H1 (cell line): ENCODE data around the gene RASA4B. TPM values are rescaled to one million over a fixed set of nuclear protein-coding genes. Genes with fewer than 3 reads are reported as not detected.

ENCODE experiments used
- CTCF ChIA-PET: fragments of 300-600 bp; sonication (Branson Sonifier 250); formaldehyde crosslinking; loops from one replicate; lab custom pipeline; 2021; ENCODE audit not compliant: partially characterized antibody; lab: Charles Lee
- POLR2A ChIA-PET: fragments of 300-600 bp; sonication (Branson Sonifier 250); formaldehyde crosslinking; loops from one replicate; lab custom pipeline; 2021; ENCODE audit warnings: inconsistent platforms; ENCODE audit not compliant: partially characterized antibody; lab: Charles Lee
- DNase-seq, 2 experiments: peaks; one replicate each; pipeline versions ENCODE4 v3.0.0 to v3.0.0-alpha.2; 2010 to 2022; ENCODE audit warnings: low spot score in 2 of 2, low read depth in 1 of 2, mixed read lengths in 1 of 2
- FAIRE-seq: peaks from 2 replicates; lab custom pipeline; 2011; peaks lifted over from hg19 to GRCh38; lab: Jason Lieb, UNC
- H2AFZ ChIP-seq: 2 replicates; pipeline ENCODE4 v1.8.1; 2012; ENCODE audit warnings: low read length, inconsistent platforms
- H2AK5ac ChIP-seq: 2 replicates; pipeline ENCODE4 v1.6.1; 2013; ENCODE audit warnings: low read depth, low read length
- H2BK120ac ChIP-seq: replicated peaks from 2 replicates; pipeline ENCODE3; 2013; ENCODE audit warnings: low read depth, low read length, inconsistent platforms
- H2BK12ac ChIP-seq: 2 replicates; pipeline ENCODE4 v1.6.1; 2013; ENCODE audit warnings: low read depth, low read length
- H2BK15ac ChIP-seq: 2 replicates; pipeline ENCODE4 v1.6.1; 2013; ENCODE audit warnings: low read length
- H2BK20ac ChIP-seq: 2 replicates; pipeline ENCODE4 v1.6.1; 2013; ENCODE audit warnings: low read length
- H2BK5ac ChIP-seq: 2 replicates; pipeline ENCODE4 v1.6.1; 2013; ENCODE audit warnings: low read depth, low read length
- H3K14ac ChIP-seq: 2 replicates; pipeline ENCODE4 v1.6.1; 2013; ENCODE audit warnings: inconsistent platforms; ENCODE audit not compliant: insufficient read length
- H3K18ac ChIP-seq: 2 replicates; pipeline ENCODE4 v1.6.1; 2013; ENCODE audit warnings: low read length; ENCODE audit errors: extremely low read depth
- H3K23ac ChIP-seq: 2 replicates; pipeline ENCODE4 v1.6.1; 2013; ENCODE audit warnings: inconsistent platforms; ENCODE audit not compliant: insufficient read length
- H3K23me2 ChIP-seq: 2 replicates; pipeline ENCODE4 v1.6.1; 2013; ENCODE audit warnings: low read depth, low read length
- H3K27ac ChIP-seq: 2 replicates; pipeline ENCODE4 v1.6.1; 2011; ENCODE audit warnings: low read depth, low read length, inconsistent platforms
- H3K27me3 ChIP-seq, 4 experiments: replicated peaks in 1 of 4; 1 replicate in 1 of 4; 2 replicates in 3 of 4; pipeline versions ENCODE4 v1.6.1 to v1.8.1; 2011 to 2013; ENCODE audit warnings: low read length in 3 of 4, mild to moderate bottlenecking in 3 of 4, inconsistent platforms in 2 of 4, mixed read lengths in 2 of 4, moderate library complexity in 1 of 4; ENCODE audit not compliant: control insufficient read depth in 3 of 4, insufficient read depth in 3 of 4; ENCODE audit errors: extremely low read depth in 1 of 4
- H3K36me3 ChIP-seq, 4 experiments: 2 replicates each; pipeline versions ENCODE4 v1.6.1 to v1.8.1; 2011 to 2013; ENCODE audit warnings: mild to moderate bottlenecking in 4 of 4, low read length in 3 of 4, moderate library complexity in 2 of 4, control low read depth in 1 of 4, inconsistent platforms in 1 of 4; ENCODE audit not compliant: insufficient read depth in 4 of 4, control insufficient read depth in 2 of 4
- H3K4ac ChIP-seq: replicated peaks from 2 replicates; pipeline ENCODE3; 2013; ENCODE audit warnings: low read length, low read depth, mixed read lengths, inconsistent platforms; ENCODE audit not compliant: insufficient read length
- H3K4me1 ChIP-seq, 4 experiments: replicated peaks in 1 of 4; 1 replicate in 1 of 4; 2 replicates in 3 of 4; pipeline versions ENCODE4 v1.6.1 to v1.8.1; 2011 to 2013; ENCODE audit warnings: low read length in 3 of 4, inconsistent platforms in 2 of 4, mixed read lengths in 1 of 4; ENCODE audit not compliant: insufficient read depth in 4 of 4, control insufficient read depth in 3 of 4
- H3K4me2 ChIP-seq, 2 experiments: 2 replicates each; pipeline versions ENCODE4 v1.6.1 to v1.8.1; 2011 to 2013; ENCODE audit warnings: low read depth in 2 of 2, low read length in 2 of 2, control low read depth in 1 of 2, inconsistent platforms in 1 of 2, mild to moderate bottlenecking in 1 of 2; ENCODE audit not compliant: insufficient read depth in 1 of 2
- H3K4me3 ChIP-seq, 4 experiments: fragments of 200-600, 300-600 bp in 1 of 4; sonication (generic), shearing (Covaris generic), sonication (Bioruptor Twin) in 1 of 4; 2 replicates each; pipeline versions ENCODE4 v1.5.1 to v1.8.1; 2011 to 2016; ENCODE audit warnings: low read length in 4 of 4, low read depth in 3 of 4, control low read depth in 2 of 4, inconsistent platforms in 2 of 4, mild to moderate bottlenecking in 2 of 4, mixed read lengths in 1 of 4, moderate library complexity in 1 of 4; ENCODE audit not compliant: insufficient read depth in 2 of 4; ENCODE audit errors: extremely low read depth in 1 of 4
- H3K56ac ChIP-seq: replicated peaks from 2 replicates; pipeline ENCODE3; 2013; ENCODE audit warnings: low read depth, mild to moderate bottlenecking, mixed read lengths, low read length, inconsistent platforms; ENCODE audit not compliant: insufficient read length
- H3K79me1 ChIP-seq: 2 replicates; pipeline ENCODE4 v1.6.1; 2013; ENCODE audit warnings: low read depth, low read length, control low read depth
- H3K79me2 ChIP-seq, 2 experiments: 2 replicates each; pipeline versions ENCODE4 v1.6.1 to v1.8.1; 2012 to 2013; ENCODE audit warnings: low read length in 2 of 2, mild to moderate bottlenecking in 2 of 2, inconsistent platforms in 1 of 2; ENCODE audit not compliant: insufficient read depth in 2 of 2, control insufficient read depth in 1 of 2
- H3K9ac ChIP-seq, 4 experiments: replicated peaks in 1 of 4; 1 replicate in 1 of 4; 2 replicates in 3 of 4; pipeline versions ENCODE4 v1.6.1 to v1.8.1; 2011 to 2013; ENCODE audit warnings: low read depth in 3 of 4, low read length in 3 of 4, control low read depth in 2 of 4, mild to moderate bottlenecking in 2 of 4, moderate library complexity in 2 of 4, inconsistent platforms in 1 of 4; ENCODE audit errors: extremely low read depth in 1 of 4
- H3K9me3 ChIP-seq, 2 experiments: 2 replicates each; pipeline versions ENCODE4 v1.6.1 to v1.8.1; 2012 to 2013; ENCODE audit warnings: mild to moderate bottlenecking in 2 of 2, moderate library complexity in 2 of 2, control low read depth in 1 of 2, inconsistent platforms in 1 of 2, low read depth in 1 of 2, low read length in 1 of 2, mixed read lengths in 1 of 2; ENCODE audit not compliant: insufficient read depth in 2 of 2
- H4K20me1 ChIP-seq, 2 experiments: replicated peaks in 1 of 2; 2 replicates each; pipeline versions ENCODE3 to v1.8.1; 2011 to 2013; ENCODE audit warnings: inconsistent platforms in 2 of 2, low read length in 2 of 2, mild to moderate bottlenecking in 1 of 2; ENCODE audit not compliant: insufficient read depth in 2 of 2, control insufficient read depth in 1 of 2
- H4K5ac ChIP-seq: 2 replicates; pipeline ENCODE4 v1.6.1; 2013; ENCODE audit warnings: low read length, low read depth, mixed read lengths, inconsistent platforms; ENCODE audit not compliant: insufficient read length
- H4K8ac ChIP-seq: 2 replicates; pipeline ENCODE4 v1.8.0; 2013; ENCODE audit warnings: mild to moderate bottlenecking, moderate library complexity, low read length, inconsistent platforms; ENCODE audit not compliant: insufficient read depth; ENCODE audit errors: extremely low read depth
- H4K91ac ChIP-seq: replicated peaks from 2 replicates; pipeline ENCODE3; 2013; ENCODE audit warnings: low read length, mixed read lengths, inconsistent platforms; ENCODE audit not compliant: insufficient read length
- CHD1 ChIP-seq: IDR thresholded peaks from 2 replicates; pipeline ENCODE4 v1.6.1; 2012; ENCODE audit warnings: low read depth, low read length, improper control_type of control experiment
- EZH2 ChIP-seq: fragments of 200-600 bp; sonication (generic); IDR thresholded peaks from 2 replicates; pipeline ENCODE4 v1.7.1; 2012; ENCODE audit warnings: low read depth, mild to moderate bottlenecking, moderate library complexity, low read length, inconsistent platforms; ENCODE audit not compliant: severe bottlenecking
- HDAC6 ChIP-seq: IDR thresholded peaks from one replicate; pipeline ENCODE4 v1.7.1; 2012; ENCODE audit warnings: low read depth, mild to moderate bottlenecking, inconsistent platforms, low read length, moderate library complexity
- RBBP5 ChIP-seq: IDR thresholded peaks from 2 replicates; pipeline ENCODE4 v1.7.1; 2012; ENCODE audit warnings: low read depth, mild to moderate bottlenecking, inconsistent platforms, low read length, moderate library complexity, borderline replicate concordance
- SAP30 ChIP-seq: fragments of 300-600 bp; sonication (generic); IDR thresholded peaks from 2 replicates; pipeline ENCODE4 v1.7.1; 2012; ENCODE audit warnings: low read length, moderate library complexity, mild to moderate bottlenecking, inconsistent platforms; ENCODE audit not compliant: insufficient read depth, insufficient replicate concordance
- SP2 ChIP-seq: IDR thresholded peaks from 2 replicates; pipeline ENCODE4 v1.6.1; 2012; ENCODE audit warnings: mild to moderate bottlenecking, low read length, inconsistent platforms
- TAF7 ChIP-seq: optimal IDR thresholded peaks from 2 replicates; pipeline ENCODE3; 2011; ENCODE audit warnings: low read depth, mild to moderate bottlenecking, inconsistent platforms, low read length, moderate library complexity, borderline replicate concordance
- WGBS, 2 experiments: shearing (Covaris generic) in 1 of 2; methylation state at CpG; one replicate each; pipeline versions ENCODE4 v1.1.6 to v1.1.7; 2013 to 2015; ENCODE audit warnings: low lambda C conversion rate in 2 of 2, mixed read lengths in 2 of 2, inconsistent platforms in 1 of 2, low coverage in 1 of 2, missing lambda C conversion rate in 1 of 2; ENCODE audit not compliant: insufficient replicate concordance in 2 of 2, insufficient coverage in 1 of 2, insufficient read length in 1 of 2; ENCODE audit errors: extremely low coverage in 1 of 2, missing lambda C conversion rate in 1 of 2; 5-methylcytosine and 5-hydroxymethylcytosine counted together
- polyA plus RNA-seq, 7 experiments: library from polyadenylated mRNA; depleted of rRNA in 3 of 7; stranded (reverse) in 5 of 7; unstranded in 2 of 7; fragments of >200 nt in 5 of 7; fragments of 200-250 nt in 2 of 7; gene quantifications; 1 replicate in 5 of 7; 2 replicates in 1 of 7; 4 replicates in 1 of 7; pipeline versions ENCODE4 v1.2.1 to v1.2.3, GENCODE V29; 2011 to 2013; ENCODE audit warnings: missing spikeins in 2 of 7, mixed read lengths in 2 of 7
- total RNA-seq: library from RNA; stranded (reverse); fragmentation: NEBNext Ultra II Directional; extraction: Animal tissue kit (Norgen Biotek cat#: 25700); gene quantifications from 2 replicates; pipeline ENCODE4 v1.2.1, GENCODE V29; 2021
- TF ChIP-seq, protein P1 (sequence below): IDR thresholded peaks from 2 replicates; pipeline ENCODE4 v1.6.1; 2012; ENCODE audit warnings: low read length, inconsistent platforms

RASA4B gene
- total and polyA plus RNA-seq, 2 of the 8 experiments (the other 6 are each of a cell fraction or from before 2014, with no cell fraction given): 3.4 to 6.7 TPM

DNA sequence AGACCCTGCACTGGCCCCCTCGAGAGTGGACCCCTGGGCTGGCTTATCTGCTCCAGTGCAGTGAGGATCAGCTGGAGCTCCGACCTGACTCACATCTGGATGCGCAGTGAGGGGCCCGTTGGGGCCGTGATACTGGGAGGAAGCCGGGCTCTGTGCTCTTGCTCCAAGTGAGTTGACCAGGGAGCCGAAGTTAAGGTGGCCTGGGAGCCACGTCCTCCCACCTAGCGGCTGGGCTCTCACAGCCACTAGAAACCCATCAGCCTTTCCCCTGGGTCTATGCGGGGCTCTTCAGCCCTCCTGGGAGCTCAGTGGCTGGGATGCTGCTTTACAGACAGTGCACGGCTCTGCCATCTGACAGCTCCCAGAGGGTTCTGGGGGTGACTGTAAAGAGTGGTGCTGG, 62.0 kb downstream of the RASA4B start:
- Histone ChIP-seq H2AK5ac (no peak overlapping the region), H3K9ac (no peak overlapping the region), H2BK12ac (no peak overlapping the region), H3K36me3 (peaks cover 7 to 22% (median 17%) of the 10 kb centered on the region in 4 experiments; a peak in 5 of 8 replicates), H2BK120ac (no peak overlapping the region), H3K4ac (no peak overlapping the region), H3K4me3 (no peak overlapping the region), H4K91ac (no peak overlapping the region), H4K8ac (no peak overlapping the region), H3K56ac (no peak overlapping the region), H2BK20ac (no peak overlapping the region), H3K23me2 (no peaks in the 10 kb centered on the region; the same call in 1 of the 2 replicates), H2BK15ac (no peak overlapping the region), H2BK5ac (no peak overlapping the region), H3K4me1 (peaks cover 0 to 3% (median 0%) of the 10 kb centered on the region in 4 experiments; a peak in 2 of 7 replicates), H3K14ac (no peak overlapping the region), H4K20me1 (peaks cover 0 to 2% of the 10 kb centered on the region in 2 experiments), H3K4me2 (no peak overlapping the region), H3K79me1 (no peaks in the 10 kb centered on the region), H3K79me2 (no peaks in the 10 kb centered on the region), H3K9me3 (no peaks in the 10 kb centered on the region), H3K18ac (no peak overlapping the region), H3K27me3 (no peaks in the 10 kb centered on the region; a peak in 1 of 7 replicates), H3K27ac (no peak overlapping the region), H4K5ac (no peak overlapping the region), H2AFZ (no peak overlapping the region), H3K23ac (no peak overlapping the region)
- 94% methylated on average over 8 of the region's 11 CpGs; no CpG with 5 or more reads in 1 of the 2 experiments for WGBS, 2 experiments
- CTCF ChIA-PET: interaction anchor here (1.0 to 2.1 kb wide), 6 partner anchors 20 to 183 kb away, joined by 3 to 5 read pairs (median 4); no protein-coding TSS in a partner anchor
- POLR2A ChIA-PET: interaction anchor here (1.4 to 4.5 kb wide), 5 partner anchors 9 to 51 kb away, joined by 3 to 27 read pairs (median 6); partner anchors contain the start of genes ALKBH4 and LRWD1
- no peak for DNase-seq
- FAIRE-seq: no peak
- no peak for TF ChIP-seq SP2
- TF ChIP-seq EZH2: no peak
- TF ChIP-seq RBBP5: no peak
- TF ChIP-seq TAF7: no peak
- TF ChIP-seq CHD1: no peak
- TF ChIP-seq SAP30: no peak
- no peak for TF ChIP-seq HDAC6
- TF ChIP-seq, protein P1, sequence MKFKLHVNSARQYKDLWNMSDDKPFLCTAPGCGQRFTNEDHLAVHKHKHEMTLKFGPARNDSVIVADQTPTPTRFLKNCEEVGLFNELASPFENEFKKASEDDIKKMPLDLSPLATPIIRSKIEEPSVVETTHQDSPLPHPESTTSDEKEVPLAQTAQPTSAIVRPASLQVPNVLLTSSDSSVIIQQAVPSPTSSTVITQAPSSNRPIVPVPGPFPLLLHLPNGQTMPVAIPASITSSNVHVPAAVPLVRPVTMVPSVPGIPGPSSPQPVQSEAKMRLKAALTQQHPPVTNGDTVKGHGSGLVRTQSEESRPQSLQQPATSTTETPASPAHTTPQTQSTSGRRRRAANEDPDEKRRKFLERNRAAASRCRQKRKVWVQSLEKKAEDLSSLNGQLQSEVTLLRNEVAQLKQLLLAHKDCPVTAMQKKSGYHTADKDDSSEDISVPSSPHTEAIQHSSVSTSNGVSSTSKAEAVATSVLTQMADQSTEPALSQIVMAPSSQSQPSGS: no peak
